ENCODE results near the gene FLT4. TPM values are rescaled to one million over a fixed set of nuclear protein-coding genes. Genes with fewer than 3 reads are reported as not detected.

FLT4 gene
- polyA plus RNA-seq, 2 of the 4 experiments (the other 2 are of a cell fraction): 2.0 to 2.6 TPM

DNA sequence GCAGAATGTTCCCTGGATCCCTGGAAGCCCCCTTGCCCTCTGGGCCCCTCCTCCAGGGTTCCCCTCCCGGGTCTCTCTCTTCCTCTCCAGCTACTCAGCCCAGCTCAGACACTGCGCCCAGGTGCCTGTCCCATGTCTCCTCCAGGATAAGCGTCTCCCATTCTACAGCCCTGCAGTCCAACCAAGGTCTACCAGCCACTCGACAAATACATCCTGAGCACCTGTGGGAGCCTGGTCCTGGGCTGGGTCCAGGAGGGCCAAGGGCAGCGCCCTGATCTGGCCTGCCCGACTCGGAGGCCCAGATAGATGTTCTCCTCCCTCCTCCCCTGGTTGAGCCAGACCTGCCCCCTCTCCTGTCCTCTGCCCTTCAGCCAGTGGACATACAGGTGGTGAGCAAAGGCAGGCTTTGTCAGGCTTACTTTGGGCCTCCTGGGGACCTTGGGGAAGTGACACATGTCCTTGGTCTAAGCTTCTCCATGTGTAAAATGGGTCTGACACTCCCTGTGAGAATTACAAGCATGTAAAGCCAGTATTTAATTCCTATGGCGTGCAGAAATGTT is 1.4 kb downstream of the FLT4 start:
- Histone ChIP-seq H3K27ac (no peak overlapping the region), H3K9me3 (no peaks in the 10 kb centered on the region), H3K4me1 (no peaks in the 10 kb centered on the region), H3K4me3 (no peak overlapping the region), H3K4me2 (no peak overlapping the region)
- DNase-seq (ENCODE audit: low read depth in 1 of 2, low spot score in 1 of 2) (no peak), ATAC-seq (peak in 1 of 2 experiments; percentile 12; a peak in 2 of 6 replicates), FAIRE-seq (no peak)
- TF ChIP-seq KDM1A (IDR thresholded peaks at IDR 0.05; ENCODE audit: low read depth) (no peak), HEYL (CRISPR knock-in tag; IDR thresholded peaks at IDR 0.05) (no peak), POLR2AphosphoS2 (conservative IDR thresholded peaks at IDR 0.05; ENCODE audit: low read length) (no peak), CEBPB (IDR thresholded peaks at IDR 0.05) (no peak), ESRRA (IDR thresholded peaks at IDR 0.05; ENCODE audit: borderline replicate concordance, low read length) (no peak), RCOR1 (IDR thresholded peaks at IDR 0.05; ENCODE audit: low read depth, low read length) (no peak), RNF2 (IDR thresholded peaks at IDR 0.05; ENCODE audit: borderline replicate concordance, low read depth) (no peak)
- TF ChIP-seq, protein P1, sequence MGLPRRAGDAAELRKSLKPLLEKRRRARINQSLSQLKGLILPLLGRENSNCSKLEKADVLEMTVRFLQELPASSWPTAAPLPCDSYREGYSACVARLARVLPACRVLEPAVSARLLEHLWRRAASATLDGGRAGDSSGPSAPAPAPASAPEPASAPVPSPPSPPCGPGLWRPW (IDR thresholded peaks at IDR 0.05): no peak
- TF ChIP-seq, protein P2, sequence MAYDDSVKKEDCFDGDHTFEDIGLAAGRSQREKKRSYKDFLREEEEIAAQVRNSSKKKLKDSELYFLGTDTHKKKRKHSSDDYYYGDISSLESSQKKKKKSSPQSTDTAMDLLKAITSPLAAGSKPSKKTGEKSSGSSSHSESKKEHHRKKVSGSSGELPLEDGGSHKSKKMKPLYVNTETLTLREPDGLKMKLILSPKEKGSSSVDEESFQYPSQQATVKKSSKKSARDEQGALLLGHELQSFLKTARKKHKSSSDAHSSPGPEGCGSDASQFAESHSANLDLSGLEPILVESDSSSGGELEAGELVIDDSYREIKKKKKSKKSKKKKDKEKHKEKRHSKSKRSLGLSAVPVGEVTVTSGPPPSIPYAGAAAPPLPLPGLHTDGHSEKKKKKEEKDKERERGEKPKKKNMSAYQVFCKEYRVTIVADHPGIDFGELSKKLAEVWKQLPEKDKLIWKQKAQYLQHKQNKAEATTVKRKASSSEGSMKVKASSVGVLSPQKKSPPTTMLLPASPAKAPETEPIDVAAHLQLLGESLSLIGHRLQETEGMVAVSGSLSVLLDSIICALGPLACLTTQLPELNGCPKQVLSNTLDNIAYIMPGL (CRISPR knock-in tag; IDR thresholded peaks at IDR 0.05; ENCODE audit: borderline replicate concordance): no peak
- ChIA-PET CTCF (interaction anchor here (0.7 to 2.2 kb wide), 6 partner anchors 10 to 355 kb away, joined by 3 to 11 read pairs (median 4); no protein-coding TSS in a partner anchor), POLR2A (no interaction called here)
- 76% methylated on average over 4 of the region's 8 CpGs for WGBS (ENCODE audit: missing lambda C conversion rate)

DNA sequence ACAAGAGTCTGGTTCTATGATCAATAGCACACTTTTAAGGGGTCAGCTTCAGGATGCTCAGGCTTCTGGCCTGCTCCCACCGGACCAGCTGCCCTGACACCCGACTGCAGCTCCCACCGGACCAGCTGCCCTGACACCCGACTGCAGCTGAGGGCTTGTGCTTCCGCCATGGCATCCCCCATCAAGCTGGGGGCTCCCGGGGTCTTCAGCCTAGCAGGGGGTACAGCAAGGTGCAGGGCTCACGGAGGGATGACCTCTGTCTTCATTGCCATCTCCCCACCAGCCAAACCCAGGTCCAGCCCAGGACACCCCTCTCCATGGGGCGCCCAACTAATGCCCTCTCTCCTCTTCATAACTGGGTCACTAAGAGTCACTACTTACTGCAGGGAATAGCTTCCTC is 1.9 kb downstream of the FLT4 start:
- ATAC-seq: no peak
- H3K27ac ChIP-seq: no peak overlapping the region
- no peak overlapping the region for H3K4me2 ChIP-seq
- no peak for DNase-seq (ENCODE audit: low read depth in 1 of 2, low spot score in 1 of 2)
- ChIA-PET POLR2A (no interaction called here), CTCF (interaction anchor here (0.5 to 2.2 kb wide), 6 partner anchors 10 to 476 kb away, joined by 3 to 11 read pairs (median 5); no protein-coding TSS in a partner anchor)
- WGBS (ENCODE audit: missing lambda C conversion rate): 96% methylated on average over 5 of the region's 8 CpGs
- TF ChIP-seq SMC3 (IDR thresholded peaks at IDR 0.05) (no peak), EP300 (IDR thresholded peaks at IDR 0.05) (no peak), ZNF302 (CRISPR knock-in tag; IDR thresholded peaks at IDR 0.05) (no peak), JUN (IDR thresholded peaks at IDR 0.05) (no peak), RCOR1 (IDR thresholded peaks at IDR 0.05; ENCODE audit: low read depth, low read length) (no peak), POLR2A (IDR thresholded peaks at IDR 0.05; ENCODE audit: low read length) (no peak), HDAC2 (IDR thresholded peaks at IDR 0.05) (no peak), NPAS2 (CRISPR knock-in tag; IDR thresholded peaks at IDR 0.05; ENCODE audit: borderline replicate concordance) (no peak), NFE2L2 (conservative IDR thresholded peaks at IDR 0.05; ENCODE audit: low read length) (no peak), HOXA7 (CRISPR knock-in tag; IDR thresholded peaks at IDR 0.05) (no peak), CBX8 (IDR thresholded peaks at IDR 0.05) (no peak)
- TF ChIP-seq, protein P3, sequence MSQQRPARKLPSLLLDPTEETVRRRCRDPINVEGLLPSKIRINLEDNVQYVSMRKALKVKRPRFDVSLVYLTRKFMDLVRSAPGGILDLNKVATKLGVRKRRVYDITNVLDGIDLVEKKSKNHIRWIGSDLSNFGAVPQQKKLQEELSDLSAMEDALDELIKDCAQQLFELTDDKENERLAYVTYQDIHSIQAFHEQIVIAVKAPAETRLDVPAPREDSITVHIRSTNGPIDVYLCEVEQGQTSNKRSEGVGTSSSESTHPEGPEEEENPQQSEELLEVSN (IDR thresholded peaks at IDR 0.05; ENCODE audit: borderline replicate concordance, low read depth): no peak
- TF ChIP-seq, protein P4, sequence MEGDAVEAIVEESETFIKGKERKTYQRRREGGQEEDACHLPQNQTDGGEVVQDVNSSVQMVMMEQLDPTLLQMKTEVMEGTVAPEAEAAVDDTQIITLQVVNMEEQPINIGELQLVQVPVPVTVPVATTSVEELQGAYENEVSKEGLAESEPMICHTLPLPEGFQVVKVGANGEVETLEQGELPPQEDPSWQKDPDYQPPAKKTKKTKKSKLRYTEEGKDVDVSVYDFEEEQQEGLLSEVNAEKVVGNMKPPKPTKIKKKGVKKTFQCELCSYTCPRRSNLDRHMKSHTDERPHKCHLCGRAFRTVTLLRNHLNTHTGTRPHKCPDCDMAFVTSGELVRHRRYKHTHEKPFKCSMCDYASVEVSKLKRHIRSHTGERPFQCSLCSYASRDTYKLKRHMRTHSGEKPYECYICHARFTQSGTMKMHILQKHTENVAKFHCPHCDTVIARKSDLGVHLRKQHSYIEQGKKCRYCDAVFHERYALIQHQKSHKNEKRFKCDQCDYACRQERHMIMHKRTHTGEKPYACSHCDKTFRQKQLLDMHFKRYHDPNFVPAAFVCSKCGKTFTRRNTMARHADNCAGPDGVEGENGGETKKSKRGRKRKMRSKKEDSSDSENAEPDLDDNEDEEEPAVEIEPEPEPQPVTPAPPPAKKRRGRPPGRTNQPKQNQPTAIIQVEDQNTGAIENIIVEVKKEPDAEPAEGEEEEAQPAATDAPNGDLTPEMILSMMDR (IDR thresholded peaks at IDR 0.05): no peak
- H3K9me3 ChIP-seq: no peaks in the 10 kb centered on the region
- no peak overlapping the region for H3K4me3 ChIP-seq
- FAIRE-seq: no peak
- H3K4me1 ChIP-seq: no peaks in the 10 kb centered on the region

Measured in A549 (cell line).